ENCODE results near the gene PRM2.
"Not testable (repeated sequence)": the region's sequence is repeated elsewhere in the genome, so short reads cannot be mapped to it uniquely, and the experiment has no call there.

DNA sequence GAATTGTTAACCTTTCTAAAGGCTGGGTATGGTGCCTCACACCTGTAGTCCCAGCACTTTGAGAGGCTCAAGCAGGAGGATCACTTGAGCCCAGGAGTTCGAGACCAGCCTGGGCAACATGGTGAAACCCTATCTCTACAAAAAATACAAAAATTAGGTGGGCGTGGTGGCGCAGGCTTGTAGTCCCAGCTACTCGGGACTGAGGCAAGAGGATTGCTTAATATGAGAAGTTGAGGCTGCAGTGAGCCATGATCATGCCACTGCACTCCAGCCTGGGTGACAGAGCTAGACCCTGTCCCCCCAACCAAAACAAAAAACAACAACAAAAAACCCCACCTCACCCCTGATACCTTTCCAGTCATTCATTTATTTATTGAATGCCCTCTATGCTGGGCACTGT is 13.4 kb upstream of the PRM2 start:
- TF ChIP-seq RCOR1 (IDR thresholded peaks at IDR 0.05; ENCODE audit: low read depth, low read length); HEYL (CRISPR knock-in tag; IDR thresholded peaks at IDR 0.05); NR3C1 (IDR thresholded peaks at IDR 0.05); SMC3 (IDR thresholded peaks at IDR 0.05): not testable (repeated sequence)
- TF ChIP-seq, protein P1, sequence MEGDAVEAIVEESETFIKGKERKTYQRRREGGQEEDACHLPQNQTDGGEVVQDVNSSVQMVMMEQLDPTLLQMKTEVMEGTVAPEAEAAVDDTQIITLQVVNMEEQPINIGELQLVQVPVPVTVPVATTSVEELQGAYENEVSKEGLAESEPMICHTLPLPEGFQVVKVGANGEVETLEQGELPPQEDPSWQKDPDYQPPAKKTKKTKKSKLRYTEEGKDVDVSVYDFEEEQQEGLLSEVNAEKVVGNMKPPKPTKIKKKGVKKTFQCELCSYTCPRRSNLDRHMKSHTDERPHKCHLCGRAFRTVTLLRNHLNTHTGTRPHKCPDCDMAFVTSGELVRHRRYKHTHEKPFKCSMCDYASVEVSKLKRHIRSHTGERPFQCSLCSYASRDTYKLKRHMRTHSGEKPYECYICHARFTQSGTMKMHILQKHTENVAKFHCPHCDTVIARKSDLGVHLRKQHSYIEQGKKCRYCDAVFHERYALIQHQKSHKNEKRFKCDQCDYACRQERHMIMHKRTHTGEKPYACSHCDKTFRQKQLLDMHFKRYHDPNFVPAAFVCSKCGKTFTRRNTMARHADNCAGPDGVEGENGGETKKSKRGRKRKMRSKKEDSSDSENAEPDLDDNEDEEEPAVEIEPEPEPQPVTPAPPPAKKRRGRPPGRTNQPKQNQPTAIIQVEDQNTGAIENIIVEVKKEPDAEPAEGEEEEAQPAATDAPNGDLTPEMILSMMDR (IDR thresholded peaks at IDR 0.05), result not testable (repeated sequence)

All from A549 (cell line).